ENCODE results near the gene LMCD1. TPM values are rescaled to one million over a fixed set of nuclear protein-coding genes. Genes with fewer than 3 reads are reported as not detected.

Gene LMCD1
- polyA plus RNA-seq, 3 donors, result 0.09 to 0.51 TPM; not detected in 1

DNA sequence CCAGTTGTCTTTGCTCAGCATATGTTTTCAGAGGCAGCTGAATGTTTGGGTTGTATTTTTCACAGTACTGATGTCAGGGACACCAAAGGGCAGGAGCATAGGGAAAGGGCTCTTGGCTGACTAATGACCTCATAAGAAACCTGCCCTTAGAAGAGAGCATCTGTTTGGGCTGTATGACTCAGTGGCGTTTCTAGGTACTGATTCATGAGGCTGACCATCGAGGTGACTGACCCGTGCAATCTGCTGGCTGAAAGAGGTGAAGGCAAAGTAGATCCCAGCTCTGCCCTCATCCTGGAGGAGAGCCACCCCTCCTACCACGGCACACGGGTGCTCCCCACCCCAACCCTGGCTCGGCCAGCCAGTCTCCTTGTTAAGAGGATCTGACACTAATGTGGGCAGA lies 8.3 kb downstream of the LMCD1 start:
- no peak for DNase-seq
- no peaks in the 10 kb centered on the region for H3K27me3 ChIP-seq (ENCODE audit: control insufficient read depth in 2 of 2, insufficient read depth in 2 of 2, low read length in 2 of 2)
- no peaks in the 10 kb centered on the region for H3K4me1 ChIP-seq (ENCODE audit: control insufficient read depth in 1 of 2, insufficient read depth in 2 of 2, low read length in 2 of 2)
- H3K9ac ChIP-seq (ENCODE audit: insufficient read depth, low read length, poor library complexity, severe bottlenecking), result no peak overlapping the region
- H3K4me1 Mint-ChIP-seq, result no peaks in the 10 kb centered on the region
- H3K9me3 ChIP-seq (replicated peaks in 1 of 2; ENCODE audit: control insufficient read depth in 1 of 2, insufficient read depth in 1 of 2, low read length in 2 of 2), result no peaks in the 10 kb centered on the region
- no peaks in the 10 kb centered on the region for H3K79me2 ChIP-seq (ENCODE audit: insufficient read depth, low read length)
- H3K4me3 Mint-ChIP-seq, result no peak overlapping the region
- intact Hi-C loops (cut with micrococcal nuclease), result no loop called here
- no peak overlapping the region for H3K4me3 ChIP-seq (replicated peaks in 1 of 3; ENCODE audit: low read depth in 2 of 3, low read length in 3 of 3)
- no peak overlapping the region for H2AFZ ChIP-seq (ENCODE audit: insufficient read depth, low read depth, low read length, poor library complexity, severe bottlenecking)
- no peaks in the 10 kb centered on the region for H3K36me3 Mint-ChIP-seq
- 92% methylated on average over 3 of the region's 6 CpGs for WGBS (ENCODE audit: insufficient coverage)
- no peaks in the 10 kb centered on the region for H3K9me3 Mint-ChIP-seq
- no peak overlapping the region for H3K27ac ChIP-seq (ENCODE audit: low read depth in 1 of 2, low read length in 2 of 2)
- H3K27ac Mint-ChIP-seq, result no peak overlapping the region
- H3K36me3 ChIP-seq (replicated peaks in 1 of 2; ENCODE audit: control insufficient read depth in 1 of 2, insufficient read depth in 2 of 2, low read length in 2 of 2), result no peaks in the 10 kb centered on the region
- H4K20me1 ChIP-seq (ENCODE audit: insufficient read depth, low read length), result no peaks in the 10 kb centered on the region
- TF ChIP-seq, protein P1, sequence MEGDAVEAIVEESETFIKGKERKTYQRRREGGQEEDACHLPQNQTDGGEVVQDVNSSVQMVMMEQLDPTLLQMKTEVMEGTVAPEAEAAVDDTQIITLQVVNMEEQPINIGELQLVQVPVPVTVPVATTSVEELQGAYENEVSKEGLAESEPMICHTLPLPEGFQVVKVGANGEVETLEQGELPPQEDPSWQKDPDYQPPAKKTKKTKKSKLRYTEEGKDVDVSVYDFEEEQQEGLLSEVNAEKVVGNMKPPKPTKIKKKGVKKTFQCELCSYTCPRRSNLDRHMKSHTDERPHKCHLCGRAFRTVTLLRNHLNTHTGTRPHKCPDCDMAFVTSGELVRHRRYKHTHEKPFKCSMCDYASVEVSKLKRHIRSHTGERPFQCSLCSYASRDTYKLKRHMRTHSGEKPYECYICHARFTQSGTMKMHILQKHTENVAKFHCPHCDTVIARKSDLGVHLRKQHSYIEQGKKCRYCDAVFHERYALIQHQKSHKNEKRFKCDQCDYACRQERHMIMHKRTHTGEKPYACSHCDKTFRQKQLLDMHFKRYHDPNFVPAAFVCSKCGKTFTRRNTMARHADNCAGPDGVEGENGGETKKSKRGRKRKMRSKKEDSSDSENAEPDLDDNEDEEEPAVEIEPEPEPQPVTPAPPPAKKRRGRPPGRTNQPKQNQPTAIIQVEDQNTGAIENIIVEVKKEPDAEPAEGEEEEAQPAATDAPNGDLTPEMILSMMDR (IDR thresholded peaks at IDR 0.05), result no peak
- no peak overlapping the region for H3K4me2 ChIP-seq (replicated peaks; ENCODE audit: extremely low read depth, low read length, poor library complexity, severe bottlenecking)
- H3K27me3 Mint-ChIP-seq (ENCODE audit: low read depth in 3 of 3), result peaks cover 1 to 2% (median 1%) of the 10 kb centered on the region in 3 donors

DNA sequence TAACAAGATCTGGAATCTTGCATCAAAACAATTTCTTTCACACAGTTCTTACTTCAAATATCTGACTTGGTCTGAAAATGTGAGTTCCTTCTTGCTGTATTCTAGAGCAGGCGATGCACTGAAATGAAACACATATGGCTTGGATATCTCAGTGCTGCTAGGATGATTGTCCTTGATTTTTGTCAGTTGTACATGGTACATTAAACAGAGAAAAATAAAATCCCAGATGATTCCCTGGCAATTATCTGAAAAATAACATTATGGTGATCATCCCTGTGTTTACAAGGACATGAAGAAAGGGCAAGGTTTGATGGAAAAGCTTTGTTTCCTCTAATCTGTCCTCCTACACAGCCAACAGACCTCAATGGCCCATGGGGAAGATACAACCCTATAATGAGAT lies 10.6 kb downstream of the LMCD1 start:
- no peak overlapping the region for H3K4me3 Mint-ChIP-seq
- no peaks in the 10 kb centered on the region for H3K27me3 ChIP-seq (ENCODE audit: control insufficient read depth in 2 of 2, insufficient read depth in 2 of 2, low read length in 2 of 2)
- H3K36me3 Mint-ChIP-seq, result no peaks in the 10 kb centered on the region
- H3K27ac Mint-ChIP-seq, result no peak overlapping the region
- no peaks in the 10 kb centered on the region for H3K79me2 ChIP-seq (ENCODE audit: insufficient read depth, low read length)
- no peak overlapping the region for H3K9ac ChIP-seq (ENCODE audit: insufficient read depth, low read length, poor library complexity, severe bottlenecking)
- H3K9me3 Mint-ChIP-seq, result no peaks in the 10 kb centered on the region
- no peak overlapping the region for H3K27ac ChIP-seq (ENCODE audit: low read depth in 1 of 2, low read length in 2 of 2)
- no CpG with 5 or more reads among the region's 1 CpG for WGBS (ENCODE audit: insufficient coverage)
- no peak for DNase-seq
- TF ChIP-seq, protein P1 (IDR thresholded peaks at IDR 0.05), result no peak
- peaks cover 11% of the 10 kb centered on the region for H3K4me1 Mint-ChIP-seq
- peaks cover 9 to 11% of the 10 kb centered on the region in 2 donors for H3K4me1 ChIP-seq (ENCODE audit: control insufficient read depth in 1 of 2, insufficient read depth in 2 of 2, low read length in 2 of 2)
- H3K9me3 ChIP-seq (replicated peaks in 1 of 2; ENCODE audit: control insufficient read depth in 1 of 2, insufficient read depth in 1 of 2, low read length in 2 of 2), result no peaks in the 10 kb centered on the region
- H3K4me3 ChIP-seq (replicated peaks in 1 of 3; ENCODE audit: low read depth in 2 of 3, low read length in 3 of 3), result no peak overlapping the region
- H3K36me3 ChIP-seq (replicated peaks in 1 of 2; ENCODE audit: control insufficient read depth in 1 of 2, insufficient read depth in 2 of 2, low read length in 2 of 2), result no peaks in the 10 kb centered on the region
- H2AFZ ChIP-seq (ENCODE audit: insufficient read depth, low read depth, low read length, poor library complexity, severe bottlenecking), result no peak overlapping the region
- H3K4me2 ChIP-seq (replicated peaks; ENCODE audit: extremely low read depth, low read length, poor library complexity, severe bottlenecking), result no peak overlapping the region
- H4K20me1 ChIP-seq (ENCODE audit: insufficient read depth, low read length), result no peaks in the 10 kb centered on the region
- H3K27me3 Mint-ChIP-seq (ENCODE audit: low read depth in 3 of 3), result peaks cover 0 to 4% (median 1%) of the 10 kb centered on the region in 3 donors
- intact Hi-C loops (cut with micrococcal nuclease), result no loop called here

Data from CD14-positive monocyte (primary cell).